Right lung (tissue), 5 donors: ENCODE measurements around the gene MYLIP. TPM values are rescaled to one million over a fixed set of nuclear protein-coding genes. Genes with fewer than 3 reads are reported as not detected.

ENCODE experiments used
- DNase-seq, 2 donors: peaks; one replicate each; pipeline ENCODE4 v3.0.0-alpha.2; 2013
- polyA plus RNA-seq, 5 donors: library from polyadenylated mRNA; unstranded; fragments of 120-200 nt; gene quantifications; one replicate each; pipeline versions ENCODE4 v1.2.1 to v1.2.3, GENCODE V29; 2013; ENCODE audit warnings: inconsistent platforms in 1 of 5, low replicate concordance in 1 of 5; ENCODE audit not compliant: insufficient read length in 5 of 5, insufficient read depth in 1 of 5

Gene MYLIP
- polyA plus RNA-seq, 5 donors = 44.3 to 57.0 (median 52.8) TPM

DNA sequence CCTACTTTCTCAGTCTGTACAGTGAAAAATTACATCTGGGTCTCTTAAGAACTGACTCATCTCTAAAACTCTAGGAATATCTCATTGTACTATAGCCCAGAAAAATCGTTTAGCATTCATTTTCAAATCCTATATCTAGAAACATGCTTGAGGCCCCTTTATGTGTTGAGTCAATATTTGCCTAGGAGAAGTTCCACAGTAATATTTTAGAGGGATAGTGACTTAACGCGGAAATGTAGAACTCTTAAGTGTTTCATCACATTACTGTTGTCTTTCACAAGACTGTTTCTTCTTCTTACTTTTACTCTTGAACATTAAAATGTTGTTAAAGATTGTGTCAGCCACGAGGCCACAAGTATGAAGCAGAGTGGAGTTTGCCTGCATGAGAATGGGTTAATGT is 23.0 kb upstream of the MYLIP start:
- DNase-seq = no peak

- no peak for DNase-seq
These were observed 21.7 kb upstream of the MYLIP start for GRCh38 chr6:16106991-16107787.

- no peak for DNase-seq
These were observed 20.5 kb upstream of the MYLIP start for GRCh38 chr6:16108419-16108818.

- no peak for DNase-seq
These were observed 19.8 kb upstream of the MYLIP start for GRCh38 chr6:16108921-16109658.

- DNase-seq = no peak
These were observed 19.1 kb upstream of the MYLIP start for GRCh38 chr6:16109659-16110305.

- DNase-seq = no peak
These were observed 10.1 kb upstream of the MYLIP start for GRCh38 chr6:16118825-16119224.

DNA sequence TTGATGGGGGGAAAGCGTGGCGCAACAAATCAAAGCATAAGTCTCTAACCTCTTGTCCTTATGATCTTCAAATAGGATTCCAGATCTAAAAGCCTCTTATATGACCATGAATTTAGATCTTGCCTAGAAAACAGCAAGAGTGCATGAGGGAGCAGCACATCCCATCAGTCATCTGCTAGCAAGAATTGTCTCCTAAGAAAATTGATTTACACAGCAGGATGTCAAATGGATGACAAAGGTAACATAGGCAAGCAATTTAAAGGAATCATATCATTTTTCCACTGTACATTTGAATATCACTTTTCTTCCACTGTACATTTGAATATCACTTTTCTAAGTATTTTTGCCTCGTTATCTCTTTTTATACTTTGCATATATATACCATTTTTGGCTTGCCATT is 7.5 kb upstream of the MYLIP start:
- DNase-seq = no peak

GRCh38 chr6:16122197-16122596 is 6.7 kb upstream of the MYLIP start:
- no peak for DNase-seq

GRCh38 chr6:16124198-16125180 is 4.4 kb upstream of the MYLIP start:
- no peak for DNase-seq

- no peak for DNase-seq
These were observed 2.8 kb upstream of the MYLIP start for GRCh38 chr6:16126056-16126455.

DNA sequence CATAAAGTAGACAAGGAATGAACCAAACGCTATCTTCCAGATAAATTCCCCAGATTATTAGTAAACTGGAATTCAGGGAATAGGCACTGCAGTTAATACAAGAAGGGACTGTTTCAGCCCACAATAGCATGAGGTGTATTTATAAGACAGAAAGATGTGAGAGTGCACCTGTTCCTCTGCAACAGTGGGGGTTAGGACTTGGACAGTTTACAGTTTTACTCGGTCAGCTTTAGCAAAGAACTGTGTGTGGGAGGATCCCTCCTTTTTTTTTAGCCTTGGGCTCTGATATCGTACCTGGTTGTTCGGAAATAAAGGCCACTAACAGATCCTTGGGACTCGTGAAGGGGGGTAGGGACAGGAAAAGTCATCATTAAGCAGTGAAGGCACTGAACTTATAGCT is 2.0 kb upstream of the MYLIP start:
- no peak for DNase-seq

- no peak for DNase-seq
These were observed 1.4 kb upstream of the MYLIP start for GRCh38 chr6:16127471-16127870.

DNA sequence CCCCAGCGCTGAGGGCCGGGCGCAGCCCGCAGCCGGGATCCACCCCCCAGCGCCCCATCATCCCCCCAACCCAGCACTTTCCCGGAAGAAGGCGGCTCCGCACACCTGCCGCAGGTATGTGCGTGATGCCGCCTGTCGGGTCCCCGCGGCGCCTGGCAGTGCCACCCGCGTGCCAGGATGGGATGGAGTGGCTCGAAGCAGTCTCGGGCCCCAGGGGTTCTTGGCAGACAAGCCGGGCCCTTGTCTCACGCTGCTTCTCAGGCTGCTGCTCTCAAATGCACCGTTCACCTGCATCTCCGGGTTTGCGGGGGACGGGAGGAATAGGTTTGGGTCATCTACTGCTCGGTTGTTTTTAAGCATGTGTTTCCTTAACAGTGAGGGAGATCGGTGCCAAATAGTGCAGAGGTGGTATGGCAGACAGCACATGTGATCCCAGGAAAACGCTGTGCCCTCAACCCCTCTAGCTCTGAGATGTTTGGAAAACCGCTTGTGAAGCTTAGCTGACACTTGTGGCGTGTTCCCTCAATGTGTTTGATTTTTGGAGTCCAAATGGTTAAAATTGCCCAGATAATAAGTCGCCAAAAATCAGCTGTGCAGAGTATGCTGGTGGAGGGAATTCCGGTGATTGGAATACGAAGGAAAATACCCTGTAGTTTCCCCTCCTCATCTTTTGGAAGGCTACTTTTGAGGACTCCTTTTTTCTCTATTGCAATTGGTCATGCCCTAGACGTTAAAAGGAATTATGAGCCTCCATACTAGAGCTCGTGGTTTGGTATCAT is 926 bp downstream of the MYLIP start:
- DNase-seq = peak in 1 of 2 donors; percentile 37

GRCh38 chr6:16130437-16130891 is 1.6 kb downstream of the MYLIP start:
- peak in 1 of 2 donors; percentile 34 for DNase-seq

DNA sequence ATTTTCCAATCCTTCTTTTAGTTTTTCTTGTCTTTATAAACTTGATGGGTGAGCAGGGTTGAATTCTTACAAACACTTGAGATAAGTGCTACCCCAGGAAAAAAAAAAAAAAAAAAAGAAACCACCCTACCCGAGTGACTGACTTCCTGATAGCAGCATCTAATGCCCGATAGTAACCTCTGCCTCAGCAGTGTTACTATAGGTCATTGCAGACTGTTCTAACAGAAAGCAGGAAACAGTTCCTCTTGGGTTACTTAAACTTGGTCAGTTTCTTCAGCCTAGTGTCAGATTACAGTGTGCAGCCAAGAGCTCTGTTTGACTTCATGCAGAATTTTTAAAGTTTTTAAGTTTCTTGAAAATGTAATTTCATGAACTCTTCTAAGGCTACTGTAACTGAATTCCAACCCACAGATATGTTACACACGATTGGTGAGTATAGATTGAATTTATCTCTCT is 2.1 kb downstream of the MYLIP start:
- DNase-seq = peak; percentile 75 to 81

- DNase-seq = no peak
These were observed 4.0 kb downstream of the MYLIP start for GRCh38 chr6:16132909-16133308.

DNA sequence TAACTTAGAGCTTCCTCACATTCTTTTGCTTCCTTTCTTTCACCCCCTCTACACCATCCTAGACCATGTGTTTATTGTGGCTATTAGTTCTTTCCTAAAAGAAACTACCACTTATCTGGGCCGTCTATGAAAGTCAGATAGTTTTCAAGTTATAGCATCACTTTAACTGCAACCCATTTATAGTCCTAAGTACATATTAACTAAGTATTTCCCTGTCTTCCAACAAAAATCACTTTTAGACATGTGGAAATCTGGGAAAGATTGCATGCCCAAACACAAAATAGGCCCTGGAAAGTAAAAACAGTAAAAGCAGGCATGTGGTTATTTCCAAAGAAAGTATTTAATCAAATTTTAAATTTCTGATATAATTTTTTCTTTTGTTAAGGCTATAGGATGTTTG is 5.5 kb downstream of the MYLIP start:
- no peak for DNase-seq

DNA sequence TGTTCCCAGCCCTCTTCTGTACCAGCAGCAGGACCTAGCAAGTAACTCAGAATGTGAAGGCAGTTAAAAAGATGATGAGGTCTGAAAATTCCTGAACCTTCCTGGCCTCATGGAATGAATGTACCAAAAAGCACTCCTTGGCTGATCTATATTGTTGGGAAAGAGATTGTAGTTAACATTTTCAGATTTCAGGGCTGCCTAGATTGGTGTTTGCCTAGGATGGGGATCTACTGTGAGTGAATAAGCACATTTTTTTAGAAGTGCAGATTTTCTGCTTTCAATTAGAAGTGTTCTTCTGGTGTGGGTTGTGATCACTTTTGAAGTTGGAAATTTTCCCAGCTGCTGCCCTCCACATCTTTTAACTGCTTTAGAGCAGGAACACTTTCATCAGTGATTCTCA is 6.2 kb downstream of the MYLIP start:
- DNase-seq = no peak

DNA sequence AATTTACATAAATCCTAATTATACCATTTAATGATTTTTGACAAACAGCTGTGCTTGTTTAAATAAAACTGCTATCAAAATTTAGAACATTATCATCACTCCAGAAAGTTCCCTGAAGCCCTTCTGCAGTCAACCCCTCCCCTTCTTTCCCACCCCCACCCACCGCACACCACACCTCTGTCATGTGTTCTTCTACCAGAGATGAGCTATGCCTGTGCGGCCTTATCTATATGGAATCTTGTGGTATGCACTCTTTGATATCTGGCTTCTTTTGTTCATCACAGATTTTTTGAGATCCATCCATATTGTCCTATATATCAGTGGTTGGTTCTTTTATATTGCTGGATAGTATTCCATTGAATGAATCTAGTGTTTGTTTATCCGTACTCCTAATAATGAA is 7.2 kb downstream of the MYLIP start:
- DNase-seq = no peak

DNA sequence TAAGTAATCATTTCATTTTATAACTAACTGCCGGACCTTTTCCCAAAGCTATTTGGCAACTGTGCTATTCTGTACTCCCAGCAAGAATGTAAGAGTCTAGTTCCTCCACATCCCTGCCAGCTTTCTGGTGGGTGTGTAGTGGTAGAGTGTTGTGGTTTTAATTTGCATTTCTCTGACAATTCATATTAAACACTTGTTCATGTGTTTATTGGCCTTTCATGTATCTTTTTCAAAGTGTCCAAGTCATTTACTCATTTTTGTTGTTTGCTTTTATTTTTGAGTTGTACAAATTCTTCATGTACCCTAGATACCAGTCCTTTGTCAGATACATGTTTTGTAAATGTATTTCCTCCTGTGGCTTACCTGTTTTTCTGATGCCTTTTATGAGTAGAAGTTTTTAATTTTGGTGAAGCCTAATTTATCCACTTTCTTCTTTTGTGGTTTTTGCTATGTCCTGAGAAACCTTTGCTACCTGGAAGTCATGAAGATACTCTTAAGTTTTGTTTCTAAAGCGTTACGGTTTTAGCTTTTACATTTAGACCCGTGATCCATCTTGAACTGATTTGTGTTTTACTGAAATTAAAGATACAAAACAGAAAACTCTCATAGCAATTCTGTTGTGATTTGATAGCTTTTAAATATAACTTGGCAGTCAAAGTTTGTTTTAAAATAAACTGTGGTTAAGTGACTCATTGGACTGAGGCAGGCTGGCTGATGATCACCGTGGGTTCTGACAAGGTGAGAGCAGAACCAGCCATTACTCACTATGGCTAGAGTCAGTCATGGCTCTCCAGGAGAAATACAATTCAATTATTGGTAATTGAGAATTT is 8.0 kb downstream of the MYLIP start:
- no peak for DNase-seq
